Trophoblast cell (in vitro differentiated cells and primary cell): Measurements from ENCODE around the gene GUK1.
A peak's percentile ranks its signal among the peaks of the same experiment; 100 is the strongest.
"Not testable (repeated sequence)": the region's sequence is repeated elsewhere in the genome, so short reads cannot be mapped to it uniquely, and the experiment has no call there.

Experiments
- DNase-seq, 2 donors: peaks; one replicate each; pipeline ENCODE4 v3.0.0-alpha.2; 2016
- H2AFZ ChIP-seq: 2 replicates; pipeline ENCODE4 v1.6.1; 2013; ENCODE audit warnings: low read length, moderate library complexity, mild to moderate bottlenecking; ENCODE audit not compliant: insufficient read depth, poor library complexity
- H2AK5ac ChIP-seq: 2 replicates; pipeline ENCODE4 v1.6.1; 2013; ENCODE audit warnings: mild to moderate bottlenecking, low read length
- H2BK120ac ChIP-seq: 2 replicates; pipeline ENCODE4 v1.6.1; 2013; ENCODE audit warnings: low read length, mild to moderate bottlenecking, moderate library complexity; ENCODE audit not compliant: insufficient read depth, poor library complexity
- H2BK12ac ChIP-seq: 2 replicates; pipeline ENCODE4 v1.6.1; 2013; ENCODE audit warnings: mild to moderate bottlenecking, low read length, moderate library complexity
- H2BK5ac ChIP-seq: 2 replicates; pipeline ENCODE4 v1.6.1; 2013; ENCODE audit warnings: low read length, low read depth, moderate library complexity, mild to moderate bottlenecking; ENCODE audit not compliant: poor library complexity
- H3K14ac ChIP-seq: 2 replicates; pipeline ENCODE4 v1.6.1; 2013; ENCODE audit warnings: mild to moderate bottlenecking, low read length
- H3K18ac ChIP-seq: 2 replicates; pipeline ENCODE4 v1.6.1; 2013; ENCODE audit warnings: mild to moderate bottlenecking, low read length
- H3K23ac ChIP-seq: 2 replicates; pipeline ENCODE4 v1.6.1; 2013; ENCODE audit warnings: low read length
- H3K27ac ChIP-seq: 2 replicates; pipeline ENCODE4 v1.5.1; 2013; ENCODE audit warnings: low read depth, mild to moderate bottlenecking, inconsistent platforms, low read length, moderate library complexity
- H3K27me3 ChIP-seq: 2 replicates; pipeline ENCODE4 v1.6.1; 2013; ENCODE audit warnings: inconsistent platforms, mild to moderate bottlenecking, low read length, moderate library complexity; ENCODE audit not compliant: insufficient read depth
- H3K36me3 ChIP-seq, 2 experiments: 1 replicate in 1 of 2; 2 replicates in 1 of 2; pipeline ENCODE4 v1.6.1; 2013; ENCODE audit warnings: low read length in 2 of 2, mild to moderate bottlenecking in 2 of 2, moderate library complexity in 1 of 2; ENCODE audit not compliant: insufficient read depth in 2 of 2, control insufficient read depth in 1 of 2
- H3K4ac ChIP-seq: 2 replicates; pipeline ENCODE4 v1.6.1; 2013; ENCODE audit warnings: low read depth, mild to moderate bottlenecking, low read length, moderate library complexity
- H3K4me1 ChIP-seq, 2 experiments: 1 replicate in 1 of 2; 2 replicates in 1 of 2; pipeline ENCODE4 v1.6.1; 2013; ENCODE audit warnings: low read length in 2 of 2, mild to moderate bottlenecking in 2 of 2, moderate library complexity in 1 of 2; ENCODE audit not compliant: insufficient read depth in 2 of 2, control insufficient read depth in 1 of 2
- H3K4me2 ChIP-seq: 2 replicates; pipeline ENCODE4 v1.6.1; 2013; ENCODE audit warnings: inconsistent platforms, mild to moderate bottlenecking, low read length, moderate library complexity
- H3K4me3 ChIP-seq: 2 replicates; pipeline ENCODE4 v1.5.1; 2013; ENCODE audit warnings: mild to moderate bottlenecking, low read depth, low read length, inconsistent platforms
- H3K79me1 ChIP-seq: one replicate; pipeline ENCODE4 v1.6.1; 2013; ENCODE audit warnings: low read length
- H3K79me2 ChIP-seq: 2 replicates; pipeline ENCODE4 v1.6.1; 2013; ENCODE audit warnings: low read length, mild to moderate bottlenecking; ENCODE audit not compliant: control insufficient read depth, insufficient read depth, poor library complexity
- H3K9ac ChIP-seq: 2 replicates; pipeline ENCODE4 v1.6.1; 2013; ENCODE audit warnings: mild to moderate bottlenecking, low read length
- H3K9me3 ChIP-seq: 2 replicates; pipeline ENCODE4 v1.6.1; 2013; ENCODE audit warnings: low read depth, mild to moderate bottlenecking, control low read depth, inconsistent platforms, low read length; ENCODE audit not compliant: insufficient read depth
- H4K12ac ChIP-seq: 2 replicates; pipeline ENCODE4 v1.6.1; 2013; ENCODE audit warnings: low read depth, mild to moderate bottlenecking, low read length, moderate library complexity
- H4K8ac ChIP-seq: 2 replicates; pipeline ENCODE4 v1.6.1; 2013; ENCODE audit warnings: low read depth, mild to moderate bottlenecking, low read length, moderate library complexity
- H4K91ac ChIP-seq: one replicate; pipeline ENCODE4 v1.6.1; 2013; ENCODE audit warnings: low read depth, mild to moderate bottlenecking, low read length, moderate library complexity
- WGBS: extraction: QIAGEN DNeasy Blood & Tissue Kit; methylation state at CpG from one replicate; pipeline ENCODE4 v1.1.7; 2013; ENCODE audit warnings: missing lambda C conversion rate; ENCODE audit not compliant: insufficient read length, insufficient coverage; ENCODE audit errors: extremely low coverage; 5-methylcytosine and 5-hydroxymethylcytosine counted together

The GUK1 gene

DNA sequence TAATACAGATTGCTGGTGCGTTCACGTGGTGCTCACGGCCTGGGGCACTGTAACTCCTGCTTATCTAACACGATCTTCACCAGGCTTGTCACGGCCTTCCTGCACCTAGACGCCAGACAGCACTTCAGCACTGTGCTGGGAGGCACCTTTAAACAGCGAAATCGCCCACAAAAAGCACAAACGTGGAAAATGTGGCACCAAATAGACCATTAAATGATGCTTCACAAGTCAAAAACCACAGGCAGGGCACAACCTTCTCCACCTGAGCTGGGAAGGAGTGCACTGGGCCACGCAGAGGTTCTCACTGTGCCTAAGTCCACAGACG is 45.5 kb downstream of the GUK1 start:
- no peak overlapping the region for H3K14ac ChIP-seq
- H3K79me1 ChIP-seq = no peaks in the 10 kb centered on the region
- H4K8ac ChIP-seq = no peak overlapping the region
- H3K23ac ChIP-seq = no peak overlapping the region
- no peak overlapping the region for H2BK12ac ChIP-seq
- H3K4ac ChIP-seq = no peak overlapping the region
- peak in 1 of 2 donors; percentile 14 for DNase-seq
- no peak overlapping the region for H2AFZ ChIP-seq
- no peaks in the 10 kb centered on the region for H3K27me3 ChIP-seq
- no peak overlapping the region for H3K4me2 ChIP-seq
- no peak overlapping the region for H2AK5ac ChIP-seq
- no peaks in the 10 kb centered on the region for H3K79me2 ChIP-seq
- no peaks in the 10 kb centered on the region for H3K36me3 ChIP-seq
- no peak overlapping the region for H2BK5ac ChIP-seq
- H3K9ac ChIP-seq = no peak overlapping the region
- no peaks in the 10 kb centered on the region for H3K9me3 ChIP-seq
- H3K27ac ChIP-seq = no peak overlapping the region
- H3K4me1 ChIP-seq = no peaks in the 10 kb centered on the region
- H3K4me3 ChIP-seq = no peak overlapping the region
- H4K91ac ChIP-seq = no peak overlapping the region
- H2BK120ac ChIP-seq = no peak overlapping the region
- no peak overlapping the region for H4K12ac ChIP-seq
- H3K18ac ChIP-seq = no peak overlapping the region
- WGBS = no CpG with 5 or more reads among the region's 11 CpGs

DNA sequence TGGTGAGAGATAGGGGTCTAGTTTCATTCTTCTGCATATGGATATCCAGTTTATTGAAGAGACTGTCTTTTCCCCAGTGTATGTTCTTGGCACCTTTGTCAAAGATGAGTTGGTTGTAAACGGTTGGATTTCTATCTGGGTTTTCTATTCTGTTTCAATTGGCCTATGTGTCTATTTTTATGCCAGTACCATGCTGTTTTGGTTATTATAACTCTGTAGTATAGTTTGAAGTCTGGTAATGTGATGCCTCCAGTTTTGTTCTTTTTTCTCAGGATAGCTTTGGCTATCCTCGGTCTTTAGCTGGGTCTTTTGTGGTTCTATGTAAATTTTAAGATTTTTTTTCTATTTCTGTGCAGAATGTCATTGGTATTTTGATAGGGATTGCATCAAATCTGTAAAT is 48.2 kb downstream of the GUK1 start:
- DNase-seq, H3K27me3 ChIP-seq: not testable (repeated sequence)
- no CpG with 5 or more reads among the region's 2 CpGs for WGBS

DNA sequence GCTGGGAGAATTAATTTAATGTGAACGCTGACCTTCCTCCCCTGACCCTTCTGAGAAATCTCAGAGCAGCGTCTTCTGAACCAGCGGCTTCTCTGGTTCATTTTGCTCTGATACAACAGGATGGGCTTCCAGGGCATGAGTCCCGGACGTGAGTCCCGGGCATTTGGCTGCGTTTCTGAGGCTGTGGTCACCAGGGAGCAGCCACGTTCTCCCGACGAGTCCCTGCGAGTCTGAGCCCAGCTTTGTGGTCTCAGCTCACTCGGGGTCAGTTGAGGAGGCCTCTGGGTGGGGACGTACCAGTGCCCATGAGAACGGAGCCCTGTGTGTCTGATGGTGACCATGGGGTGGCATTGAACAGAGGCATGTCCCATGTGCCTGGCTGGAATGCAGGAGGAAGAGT is 50.1 kb downstream of the GUK1 start:
- no peak overlapping the region for H2BK12ac ChIP-seq
- no peaks in the 10 kb centered on the region for H3K4me1 ChIP-seq
- no peak overlapping the region for H4K91ac ChIP-seq
- H3K4me2 ChIP-seq = no peak overlapping the region
- H4K12ac ChIP-seq = no peak overlapping the region
- H3K4ac ChIP-seq = no peak overlapping the region
- no peak overlapping the region for H3K14ac ChIP-seq
- no peaks in the 10 kb centered on the region for H3K79me2 ChIP-seq
- WGBS = no CpG with 5 or more reads among the region's 14 CpGs
- H2BK5ac ChIP-seq = no peak overlapping the region
- DNase-seq = no peak
- no peaks in the 10 kb centered on the region for H3K9me3 ChIP-seq
- H3K27me3 ChIP-seq = no peaks in the 10 kb centered on the region
- H2AK5ac ChIP-seq = no peak overlapping the region
- H3K4me3 ChIP-seq = no peak overlapping the region
- no peak overlapping the region for H3K9ac ChIP-seq
- H3K23ac ChIP-seq = no peak overlapping the region
- H3K18ac ChIP-seq = no peak overlapping the region
- no peaks in the 10 kb centered on the region for H3K79me1 ChIP-seq
- H3K27ac ChIP-seq = no peak overlapping the region
- no peak overlapping the region for H4K8ac ChIP-seq
- H2AFZ ChIP-seq = no peak overlapping the region
- no peak overlapping the region for H2BK120ac ChIP-seq
- H3K36me3 ChIP-seq = no peaks in the 10 kb centered on the region

More for the DNA sequence above, 48.2 kb downstream of the GUK1 start:
- not testable (repeated sequence) for H3K14ac ChIP-seq, H3K4me3 ChIP-seq, H3K4me2 ChIP-seq, H2BK12ac ChIP-seq, H3K18ac ChIP-seq, H3K36me3 ChIP-seq, H3K9ac ChIP-seq, H2AFZ ChIP-seq, H2BK120ac ChIP-seq, H3K79me1 ChIP-seq, H3K9me3 ChIP-seq, H4K91ac ChIP-seq, H3K4me1 ChIP-seq, H4K8ac ChIP-seq, H3K4ac ChIP-seq, H3K27ac ChIP-seq, H3K79me2 ChIP-seq, H3K23ac ChIP-seq, H2AK5ac ChIP-seq, H4K12ac ChIP-seq, H2BK5ac ChIP-seq

DNA sequence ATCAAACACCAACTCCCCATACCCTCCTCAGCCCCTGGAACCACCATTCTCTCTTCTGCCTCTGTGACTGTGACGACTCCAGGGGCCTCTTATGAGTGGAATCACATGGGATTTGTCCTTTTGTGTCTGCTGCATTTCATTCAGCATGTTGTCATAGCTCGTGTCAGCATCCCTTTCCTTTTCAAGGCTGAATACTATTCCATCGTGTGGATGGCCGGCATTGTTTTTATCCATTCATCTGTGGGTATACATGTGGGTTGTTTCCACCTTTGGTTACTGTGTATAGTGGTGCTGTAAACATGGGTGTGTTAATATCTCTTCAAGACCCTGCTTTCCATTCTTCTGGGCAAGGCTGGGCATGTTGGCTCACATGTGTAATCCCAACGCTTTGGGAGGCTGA is 50.7 kb downstream of the GUK1 start:
- Histone ChIP-seq H3K4me1 (no peaks in the 10 kb centered on the region), H3K4me3 (no peak overlapping the region), H3K14ac (no peak overlapping the region), H3K23ac (no peak overlapping the region), H3K79me1 (no peaks in the 10 kb centered on the region), H3K9me3 (no peaks in the 10 kb centered on the region), H4K12ac (no peak overlapping the region), H3K27me3 (no peaks in the 10 kb centered on the region), H3K4me2 (no peak overlapping the region), H3K36me3 (no peaks in the 10 kb centered on the region), H3K27ac (no peak overlapping the region), H2BK120ac (no peak overlapping the region), H2BK12ac (no peak overlapping the region), H3K4ac (no peak overlapping the region), H2AK5ac (no peak overlapping the region), H4K8ac (no peak overlapping the region), H4K91ac (no peak overlapping the region), H3K9ac (no peak overlapping the region), H3K79me2 (no peaks in the 10 kb centered on the region), H2BK5ac (no peak overlapping the region), H3K18ac (no peak overlapping the region), H2AFZ (no peak overlapping the region)
- WGBS = no CpG with 5 or more reads among the region's 5 CpGs
- DNase-seq = peak in 1 of 2 donors; percentile 52
